DMS79 (cell line): Measurements from ENCODE around the gene GABRR3.
"Not testable (repeated sequence)": the region's sequence is repeated elsewhere in the genome, so short reads cannot be mapped to it uniquely, and the experiment has no call there.

Source experiments
- DNase-seq: peaks from one replicate; lab custom pipeline; 2025; lab: John Stamatoyannopoulos, UW

GABRR3 gene

DNA sequence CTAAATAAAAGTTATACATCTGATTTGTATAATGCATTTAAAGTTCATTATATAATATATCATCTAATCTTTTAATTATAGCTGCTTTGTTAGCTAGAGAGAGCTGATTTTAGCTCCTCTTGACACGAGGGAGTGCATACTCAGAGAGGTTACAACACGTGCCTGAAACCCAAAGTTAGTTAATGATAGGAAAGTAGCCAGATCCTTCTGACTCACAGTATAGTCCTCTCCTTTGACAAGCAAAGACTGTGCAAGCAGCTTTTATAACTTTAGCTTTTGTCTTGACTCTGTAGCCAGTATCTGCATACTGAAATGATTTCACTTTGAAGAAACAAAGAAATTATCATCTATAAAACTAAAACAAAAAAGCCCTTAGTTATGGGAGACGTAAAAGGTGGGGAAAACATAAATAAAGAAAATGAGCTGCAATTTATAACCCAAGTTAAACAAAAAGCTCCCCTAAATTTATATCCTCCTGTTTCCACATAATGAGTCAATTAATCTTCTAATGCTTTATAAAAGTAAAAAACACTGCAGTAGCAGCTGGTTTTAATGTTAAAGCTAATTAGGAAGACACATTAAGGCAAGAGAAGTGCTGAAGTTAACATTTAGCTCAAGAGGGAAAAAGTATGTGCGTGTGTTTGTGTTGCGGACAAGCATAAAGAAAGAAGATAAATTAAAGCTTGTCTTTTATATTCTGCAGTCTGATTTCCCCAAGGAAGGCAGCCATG lies 13.1 kb downstream of the GABRR3 start:
- no peak for DNase-seq

DNA sequence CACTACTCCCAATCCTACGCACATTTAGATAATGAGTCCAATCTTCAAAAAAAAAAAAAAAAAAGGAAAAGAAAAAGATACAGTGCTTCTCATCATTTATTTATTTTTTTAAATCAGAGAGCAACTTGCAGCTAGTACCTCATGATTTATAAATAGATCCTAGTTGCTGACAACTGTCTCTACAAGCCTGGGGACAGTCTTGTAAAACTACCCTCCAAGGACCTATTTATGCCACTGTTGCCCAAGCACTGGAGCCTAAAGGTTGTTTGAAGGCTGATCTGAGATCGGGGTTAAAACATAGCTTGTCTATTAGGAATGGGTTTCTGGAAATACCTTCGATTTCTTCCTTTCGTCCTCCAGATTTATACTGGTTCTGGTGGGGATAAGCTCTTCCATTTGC lies 14.7 kb downstream of the GABRR3 start:
- no peak for DNase-seq

- no peak for DNase-seq
Observed at GRCh38 chr3:98018301-98018700, 16.8 kb downstream of the GABRR3 start.

GRCh38 chr3:98014268-98014585 lies 20.9 kb downstream of the GABRR3 start:
- DNase-seq, result no peak

DNA sequence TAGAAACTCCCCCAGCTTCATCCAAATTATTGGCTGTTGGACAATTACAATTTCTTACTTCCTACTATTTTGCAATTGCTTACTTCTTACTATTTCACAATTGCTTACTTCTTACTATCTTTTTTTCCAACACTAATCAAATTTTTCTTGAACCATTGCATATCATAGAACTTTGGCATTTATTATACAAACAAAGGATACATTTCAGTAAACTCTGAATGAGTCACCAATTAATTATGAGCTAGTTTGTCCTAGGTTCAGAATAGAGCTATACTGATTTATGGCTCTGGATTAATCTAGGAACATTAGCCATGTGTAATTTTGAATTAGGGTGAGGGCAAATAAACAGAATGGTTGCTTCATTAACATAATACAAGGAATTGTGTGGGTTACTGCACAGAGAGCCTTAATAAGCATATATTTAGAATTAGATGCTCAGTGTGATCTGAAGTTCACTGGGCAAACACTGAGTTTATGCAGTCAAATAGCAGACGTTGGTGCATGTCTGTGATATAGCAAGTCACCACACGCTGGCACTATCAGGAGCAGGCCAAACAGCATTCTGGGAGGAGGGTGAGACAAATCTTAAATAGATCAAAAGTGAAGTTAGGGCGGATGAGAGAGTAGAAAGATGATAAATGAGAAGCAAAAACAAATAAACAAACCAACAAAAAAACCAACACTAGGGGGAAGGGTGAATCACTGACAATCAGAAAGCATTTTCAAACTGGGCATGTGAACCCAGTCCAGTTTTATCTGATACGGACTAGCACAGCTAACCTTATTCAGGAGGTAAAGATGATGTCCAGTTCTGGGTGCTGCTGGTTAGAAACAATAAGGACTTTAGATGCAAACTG lies 21.5 kb downstream of the GABRR3 start:
- no peak for DNase-seq

DNA sequence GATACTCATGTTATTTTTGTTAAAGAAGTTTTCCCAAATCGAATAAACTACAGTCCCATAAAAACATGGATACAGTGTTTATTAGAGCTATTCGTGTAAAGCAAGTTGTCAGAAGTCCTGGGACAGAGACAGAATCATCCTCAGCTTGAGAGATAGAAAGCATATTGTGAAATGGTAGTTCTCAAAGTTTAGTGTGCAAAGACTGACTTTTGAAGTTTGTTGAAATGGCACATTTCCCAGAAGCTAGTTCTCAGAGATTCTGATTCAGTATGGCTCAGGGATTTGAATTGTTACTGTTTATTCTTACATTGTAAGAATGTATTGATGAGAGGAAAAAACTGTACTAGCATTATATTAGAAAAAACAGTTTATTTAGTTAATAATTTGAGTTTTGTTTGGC lies 22.1 kb downstream of the GABRR3 start:
- no peak for DNase-seq

DNA sequence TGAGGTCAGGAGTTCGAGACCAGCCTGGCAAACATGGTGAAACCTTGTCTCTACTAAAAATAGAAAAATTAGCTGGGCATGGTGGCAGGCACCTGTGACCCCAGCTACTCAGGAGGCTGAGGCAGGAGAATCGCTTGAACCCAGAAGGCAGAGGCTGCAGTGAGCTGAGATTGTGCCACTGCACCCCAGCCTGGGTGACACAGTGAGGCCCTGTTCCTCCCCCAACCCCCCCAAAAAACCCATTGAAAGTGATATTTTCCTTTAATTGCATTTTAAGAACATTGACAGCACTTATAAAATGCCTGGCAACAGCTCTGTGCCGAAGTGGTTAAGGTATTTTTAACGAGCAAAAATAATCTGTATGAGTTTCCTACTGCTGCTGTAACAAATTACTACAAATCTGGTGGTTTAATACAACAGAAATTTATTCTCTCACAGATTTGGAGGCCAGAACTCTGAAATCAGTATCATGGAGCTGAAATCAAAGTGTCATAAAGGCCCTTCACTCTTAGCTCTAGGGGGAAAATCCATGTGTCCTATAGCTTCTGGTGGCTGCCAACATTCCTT lies 24.1 kb downstream of the GABRR3 start:
- DNase-seq, result not testable (repeated sequence)

- DNase-seq, result no peak
Observed at GRCh38 chr3:98010194-98010882, 24.8 kb downstream of the GABRR3 start.

- DNase-seq, result no peak
Observed at GRCh38 chr3:98008855-98009254, 26.3 kb downstream of the GABRR3 start.

- DNase-seq, result no peak
Observed at GRCh38 chr3:98005438-98005837, 29.7 kb downstream of the GABRR3 start.

DNA sequence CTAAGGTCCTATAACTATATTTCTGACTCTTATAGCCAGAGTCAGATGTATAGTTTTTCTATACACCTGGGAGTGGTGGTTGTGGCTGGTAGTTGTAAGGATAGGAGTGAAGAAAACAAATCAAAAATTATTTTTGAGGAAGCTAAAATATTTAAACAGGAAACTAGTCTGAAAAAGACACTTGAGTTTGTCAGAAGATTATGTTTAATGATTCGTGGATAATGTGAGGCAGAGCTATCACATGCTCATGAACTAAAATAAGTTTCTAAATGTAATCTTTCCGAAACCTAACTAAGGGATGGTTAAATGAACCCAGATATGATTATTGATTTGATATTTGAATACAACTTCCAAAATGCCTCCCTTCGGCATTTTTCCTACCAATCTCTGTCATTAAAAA lies 30.4 kb downstream of the GABRR3 start:
- DNase-seq, result no peak

DNA sequence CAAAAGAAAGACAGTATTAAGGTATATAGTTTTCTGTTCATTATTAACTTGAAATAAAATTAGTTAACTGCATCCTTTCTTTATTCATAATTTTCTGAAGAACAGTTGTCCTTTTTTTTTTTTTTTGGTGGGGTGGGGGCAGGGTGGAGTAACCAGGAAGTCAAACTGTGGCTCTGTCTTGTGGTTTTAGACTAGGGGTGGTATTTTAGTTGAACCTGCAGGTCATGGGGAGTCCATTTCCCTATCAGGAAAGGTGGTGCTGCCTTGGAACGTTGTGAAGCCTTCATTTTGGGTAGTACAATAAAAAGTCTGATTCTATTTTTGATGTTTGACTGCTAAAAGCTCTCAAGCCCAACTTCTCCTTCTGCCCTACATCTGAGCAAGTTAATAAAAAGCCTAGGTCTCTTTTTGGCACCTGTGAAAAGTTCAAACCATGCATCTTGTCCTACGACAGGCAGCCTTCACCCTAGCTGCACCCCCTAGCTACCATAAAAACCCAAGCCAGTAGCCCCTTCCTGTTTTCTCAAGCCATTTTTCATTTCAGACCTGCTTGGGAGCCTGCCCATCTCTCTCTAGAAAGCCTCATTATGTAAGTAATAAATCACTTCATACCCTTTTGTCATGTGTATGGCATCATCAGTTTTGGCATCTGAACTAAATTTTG lies 31.7 kb downstream of the GABRR3 start:
- no peak for DNase-seq

- DNase-seq, result no peak
Observed at GRCh38 chr3:98002717-98003116, 32.4 kb downstream of the GABRR3 start.

DNA sequence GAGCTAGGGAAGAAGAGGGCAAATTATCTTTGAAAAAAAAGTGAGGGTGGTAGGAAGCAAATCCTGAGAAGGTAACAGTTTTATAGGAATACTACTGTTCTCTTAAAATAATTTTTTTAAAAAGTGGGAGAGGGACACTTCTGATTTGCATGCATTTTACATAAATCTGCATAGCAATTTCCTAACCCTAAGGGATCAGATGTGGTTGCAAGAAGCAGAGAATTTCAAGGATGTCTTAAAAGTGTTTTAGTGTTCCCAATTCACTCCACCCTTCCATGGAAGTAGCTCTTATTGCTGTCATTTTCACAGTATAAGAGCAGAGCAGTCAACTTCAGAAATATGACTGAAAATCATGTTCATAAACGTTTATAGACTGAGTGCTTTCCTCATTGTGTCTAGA lies 35.1 kb downstream of the GABRR3 start:
- no peak for DNase-seq

- DNase-seq, result no peak
Observed at GRCh38 chr3:97999103-97999502, 36.0 kb downstream of the GABRR3 start.

- DNase-seq, result no peak
Observed at GRCh38 chr3:97996988-97997387, 38.1 kb downstream of the GABRR3 start.

DNA sequence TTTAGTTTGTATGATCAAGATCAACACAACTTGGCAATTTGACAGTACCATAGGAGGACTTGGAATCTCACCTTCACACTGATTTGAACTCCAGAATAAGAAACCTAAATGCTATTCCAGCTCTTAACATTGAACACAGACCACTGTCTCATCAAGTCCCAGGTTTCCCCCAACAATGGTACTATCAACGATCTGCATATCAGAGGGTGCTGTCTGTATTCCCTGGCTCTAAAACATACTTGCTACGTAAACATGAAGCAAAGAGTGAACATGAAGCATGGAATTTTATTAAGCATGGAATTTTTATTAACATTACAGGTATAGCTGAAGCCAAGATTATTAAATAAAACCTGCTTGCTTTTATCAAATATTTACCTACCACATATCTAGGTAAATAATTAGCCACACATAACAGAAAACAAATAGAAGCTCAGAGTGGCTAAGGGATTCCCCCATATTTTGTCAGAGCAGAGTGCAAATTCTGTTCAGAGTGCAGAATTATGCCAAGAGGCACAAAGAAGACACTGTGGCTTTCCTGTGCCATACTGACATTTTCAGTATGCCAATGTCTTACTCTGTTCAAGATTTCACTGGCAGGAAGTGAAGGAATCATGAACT lies 40.7 kb downstream of the GABRR3 start:
- no peak for DNase-seq

DNA sequence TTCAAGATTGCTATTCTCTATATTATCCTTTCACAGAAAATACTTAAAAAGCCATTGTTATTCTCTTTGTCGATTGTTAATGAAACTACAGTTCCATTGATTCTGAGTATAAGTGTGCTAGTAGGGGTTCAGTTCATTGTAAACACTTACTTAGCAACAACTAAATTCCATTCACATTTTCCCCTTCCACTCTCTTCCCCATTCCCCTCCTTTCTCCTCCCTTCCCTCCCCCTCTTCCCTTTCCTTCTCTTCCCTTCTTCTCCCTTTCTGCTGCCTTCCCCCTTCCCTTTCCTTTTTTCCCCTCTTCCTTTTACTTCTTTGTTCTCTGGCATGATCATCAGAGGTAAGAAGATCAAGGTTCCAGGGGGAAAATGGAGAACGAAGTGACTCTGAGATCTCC lies 41.6 kb downstream of the GABRR3 start:
- no peak for DNase-seq

- no peak for DNase-seq
Observed at GRCh38 chr3:97992547-97993173, 42.5 kb downstream of the GABRR3 start.

DNA sequence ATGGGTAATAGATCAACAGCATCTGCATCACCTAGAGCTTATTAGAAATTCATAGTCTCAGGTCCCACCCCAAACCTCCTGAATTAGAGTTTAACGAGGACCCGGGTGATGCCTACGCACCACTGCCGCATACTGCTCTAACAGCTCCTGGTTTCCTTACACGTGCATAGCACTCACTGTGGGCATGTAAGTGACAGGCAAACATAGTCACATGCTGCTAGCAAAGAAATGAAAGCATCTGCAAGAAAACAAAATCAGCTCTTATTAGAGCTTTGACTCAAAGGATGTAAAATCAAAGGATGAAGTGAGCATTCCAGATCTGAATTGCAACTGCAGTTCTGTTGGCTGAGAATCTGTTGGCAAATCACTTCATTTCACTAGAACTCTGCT lies 43.8 kb downstream of the GABRR3 start:
- DNase-seq, result no peak

DNA sequence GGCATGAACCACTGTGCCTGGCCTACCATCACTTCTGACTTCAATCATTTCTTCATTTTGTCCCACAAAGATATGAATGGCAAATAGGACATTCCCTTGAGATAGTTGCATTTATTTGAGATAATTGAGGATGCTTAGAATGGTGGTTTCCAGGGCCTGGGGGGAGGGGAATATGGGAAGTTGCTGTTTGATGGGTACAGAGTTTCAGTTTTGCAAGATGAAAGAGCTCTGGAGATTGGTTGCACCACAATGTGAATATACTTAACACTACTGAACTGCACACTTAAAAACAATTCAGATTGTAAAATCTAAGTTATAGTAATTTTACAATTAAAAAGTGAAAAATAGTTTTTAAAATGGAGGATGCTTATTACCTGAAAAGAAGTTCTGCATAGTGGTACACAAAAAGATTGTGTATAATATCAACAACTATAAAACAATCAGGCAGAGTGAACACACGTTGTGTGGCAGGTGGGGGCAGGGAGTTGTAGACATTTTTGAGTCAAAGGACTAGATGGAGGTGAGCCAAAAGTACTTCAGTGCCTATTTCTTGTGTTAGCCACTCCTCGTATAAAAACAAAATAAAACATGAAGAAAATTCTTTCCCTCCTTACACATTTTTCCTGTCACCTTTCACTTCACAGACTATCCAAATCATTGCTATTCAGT lies 44.4 kb downstream of the GABRR3 start:
- DNase-seq, result no peak
